Thoracic aorta (tissue), 2 donors: ENCODE results near the gene EHD2. TPM values are rescaled to one million over a fixed set of nuclear protein-coding genes. Genes with fewer than 3 reads are reported as not detected.
"Not testable (repeated sequence)": the region's sequence is repeated elsewhere in the genome, so short reads cannot be mapped to it uniquely, and the experiment has no call there.

Experiments used
- ATAC-seq: fragments of 150-250 bp; one replicate; pipeline ENCODE4 v1.8.0; 2017; ENCODE audit warnings: low read depth; ENCODE audit not compliant: insufficient number of reproducible peaks, low FRiP score
- DNase-seq: peaks from one replicate; pipeline ENCODE4 v3.0.0-alpha.2; 2020; ENCODE audit warnings: low spot score
- H3K27ac ChIP-seq, 2 donors: fragments of 200-600 bp; sonication (generic); 1 replicate in 1 of 2; 2 replicates in 1 of 2; pipeline ENCODE4 v1.5.1; 2016; ENCODE audit warnings: mild to moderate bottlenecking in 2 of 2, moderate library complexity in 2 of 2
- H3K27me3 ChIP-seq: fragments of 200-600 bp; sonication (generic); replicated peaks from 2 replicates; pipeline ENCODE4 v1.6.0; 2016; ENCODE audit warnings: mild to moderate bottlenecking; ENCODE audit not compliant: insufficient read depth
- H3K36me3 ChIP-seq: fragments of 200-600 bp; sonication (generic); one replicate; pipeline ENCODE4 v1.5.1; 2016
- H3K4me1 ChIP-seq, 2 donors: fragments of 200-600 bp; sonication (generic); 1 replicate in 1 of 2; 2 replicates in 1 of 2; pipeline versions ENCODE4 v1.5.1 to v1.6.0; 2016; ENCODE audit warnings: low read depth in 2 of 2, mild to moderate bottlenecking in 1 of 2; ENCODE audit not compliant: control insufficient read depth in 1 of 2
- H3K4me3 ChIP-seq: fragments of 200-600 bp; sonication (generic); 2 replicates; pipeline ENCODE4 v1.5.1; 2016; ENCODE audit warnings: mild to moderate bottlenecking
- H3K9me3 ChIP-seq: fragments of 200-600 bp; sonication (generic); 2 replicates; pipeline ENCODE4 v1.5.1; 2016
- total RNA-seq, 2 donors: library from RNA; depleted of rRNA; stranded (reverse); fragments of >200 nt; gene quantifications; one replicate each; pipeline versions ENCODE4 v1.1.0 to v1.2.3, GENCODE V29; 2016
- TF ChIP-seq, protein P1 (sequence below): fragments of 200-600 bp; sonication (generic); IDR thresholded peaks from one replicate; pipeline ENCODE4 v1.5.1; 2019; ENCODE audit warnings: antibody characterized with exemption

Gene EHD2
- total RNA-seq, 2 donors from 2014 or later: 141 to 195 TPM

DNA sequence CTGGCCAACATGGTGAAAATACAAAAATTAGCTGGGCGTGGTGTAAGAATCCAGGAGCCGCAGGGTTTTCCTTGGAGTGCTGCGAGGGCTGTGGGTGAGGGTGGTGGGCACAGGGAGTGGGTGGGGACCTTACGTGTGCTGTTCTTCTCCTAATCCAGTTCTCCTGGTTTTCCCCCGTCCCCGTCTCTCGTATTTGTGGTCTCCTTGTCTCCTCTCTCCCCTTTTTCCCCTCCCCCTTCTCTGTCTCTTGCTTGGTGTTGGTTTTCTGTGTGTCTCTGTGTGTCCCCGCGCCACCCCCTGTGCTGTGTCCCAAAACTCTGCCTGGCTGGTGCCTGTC lies 67.0 kb downstream of the EHD2 start:
- peak overlapping the region; percentile 98 for H3K27ac ChIP-seq
- peaks cover 22 to 41% of the 10 kb centered on the region in 2 donors for H3K4me1 ChIP-seq
- H3K27me3 ChIP-seq: no peaks in the 10 kb centered on the region
- peaks cover 30% of the 10 kb centered on the region for H3K36me3 ChIP-seq
- H3K9me3 ChIP-seq: no peaks in the 10 kb centered on the region
- TF ChIP-seq, protein P1, sequence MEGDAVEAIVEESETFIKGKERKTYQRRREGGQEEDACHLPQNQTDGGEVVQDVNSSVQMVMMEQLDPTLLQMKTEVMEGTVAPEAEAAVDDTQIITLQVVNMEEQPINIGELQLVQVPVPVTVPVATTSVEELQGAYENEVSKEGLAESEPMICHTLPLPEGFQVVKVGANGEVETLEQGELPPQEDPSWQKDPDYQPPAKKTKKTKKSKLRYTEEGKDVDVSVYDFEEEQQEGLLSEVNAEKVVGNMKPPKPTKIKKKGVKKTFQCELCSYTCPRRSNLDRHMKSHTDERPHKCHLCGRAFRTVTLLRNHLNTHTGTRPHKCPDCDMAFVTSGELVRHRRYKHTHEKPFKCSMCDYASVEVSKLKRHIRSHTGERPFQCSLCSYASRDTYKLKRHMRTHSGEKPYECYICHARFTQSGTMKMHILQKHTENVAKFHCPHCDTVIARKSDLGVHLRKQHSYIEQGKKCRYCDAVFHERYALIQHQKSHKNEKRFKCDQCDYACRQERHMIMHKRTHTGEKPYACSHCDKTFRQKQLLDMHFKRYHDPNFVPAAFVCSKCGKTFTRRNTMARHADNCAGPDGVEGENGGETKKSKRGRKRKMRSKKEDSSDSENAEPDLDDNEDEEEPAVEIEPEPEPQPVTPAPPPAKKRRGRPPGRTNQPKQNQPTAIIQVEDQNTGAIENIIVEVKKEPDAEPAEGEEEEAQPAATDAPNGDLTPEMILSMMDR: no peak
- H3K4me3 ChIP-seq: peak overlapping the region; percentile 89
- DNase-seq (no peak), ATAC-seq (no peak)

DNA sequence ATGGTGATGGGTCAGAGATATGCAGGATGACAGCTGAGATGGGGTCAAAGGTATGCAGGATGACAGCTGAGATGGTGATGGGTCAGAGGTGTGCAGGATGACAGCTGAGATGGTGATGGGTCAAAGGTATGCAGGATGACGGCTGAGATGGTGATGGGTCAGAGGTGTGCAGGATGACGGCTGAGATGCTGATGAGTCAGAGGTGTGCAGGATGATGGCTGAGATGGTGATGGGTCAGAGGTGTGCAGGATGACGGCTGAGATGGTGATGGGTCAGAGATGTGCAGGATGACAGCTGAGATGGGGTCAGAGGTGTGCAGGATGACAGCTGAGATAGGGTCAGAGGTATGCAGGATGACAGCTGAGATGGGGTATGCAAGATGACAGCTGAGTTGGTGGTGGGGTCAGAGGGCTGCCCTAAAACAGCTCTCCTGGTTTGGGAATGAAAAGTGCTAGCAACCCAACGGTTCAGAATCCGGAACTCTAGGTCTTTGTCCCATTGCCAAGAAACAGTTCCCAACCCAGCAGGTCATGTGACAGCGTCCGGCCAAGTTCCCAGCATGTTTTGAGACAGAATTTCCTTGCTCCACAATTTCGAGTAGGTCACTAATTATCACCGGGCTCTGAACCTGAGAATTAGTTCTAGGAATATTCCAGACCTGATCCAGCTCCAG lies 68.5 kb downstream of the EHD2 start:
- H3K9me3 ChIP-seq: no peaks in the 10 kb centered on the region
- peaks cover 24 to 47% of the 10 kb centered on the region in 2 donors for H3K4me1 ChIP-seq
- H3K27ac ChIP-seq: peak overlapping the region in 1 of 2 donors; percentile 34
- peak overlapping the region; percentile 42 for H3K4me3 ChIP-seq
- H3K36me3 ChIP-seq: peaks cover 39% of the 10 kb centered on the region
- TF ChIP-seq, protein P1: no peak
- H3K27me3 ChIP-seq: no peaks in the 10 kb centered on the region
- ATAC-seq (no peak), DNase-seq (no peak)

DNA sequence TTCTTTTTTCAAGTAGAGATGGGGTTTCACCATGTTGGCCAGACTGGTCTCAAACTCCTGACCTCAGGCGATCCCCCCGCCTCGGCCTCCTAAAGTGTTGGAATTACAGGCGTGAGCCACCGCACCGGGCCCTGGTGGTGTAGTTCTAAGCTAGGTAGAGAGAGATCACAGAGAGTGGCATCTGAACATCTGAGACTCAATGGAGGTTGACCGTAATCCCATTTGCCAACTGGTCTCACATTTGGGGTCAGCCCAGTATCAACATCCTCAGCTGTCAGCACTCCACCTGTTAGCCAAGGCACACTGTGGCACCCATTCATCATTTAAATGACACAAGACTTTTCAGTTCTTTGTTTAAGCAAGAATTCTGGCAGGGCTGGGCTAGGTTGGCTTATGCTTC lies 73.3 kb downstream of the EHD2 start:
- H3K36me3 ChIP-seq: peaks cover 39% of the 10 kb centered on the region
- TF ChIP-seq, protein P1: no peak
- no peak for ATAC-seq
- H3K27ac ChIP-seq: peak overlapping the region in 1 of 2 donors; percentile 43
- H3K9me3 ChIP-seq: no peaks in the 10 kb centered on the region
- no peak overlapping the region for H3K4me3 ChIP-seq
- H3K4me1 ChIP-seq: peaks cover 19 to 34% of the 10 kb centered on the region in 2 donors
- no peak for DNase-seq
- no peaks in the 10 kb centered on the region for H3K27me3 ChIP-seq

DNA sequence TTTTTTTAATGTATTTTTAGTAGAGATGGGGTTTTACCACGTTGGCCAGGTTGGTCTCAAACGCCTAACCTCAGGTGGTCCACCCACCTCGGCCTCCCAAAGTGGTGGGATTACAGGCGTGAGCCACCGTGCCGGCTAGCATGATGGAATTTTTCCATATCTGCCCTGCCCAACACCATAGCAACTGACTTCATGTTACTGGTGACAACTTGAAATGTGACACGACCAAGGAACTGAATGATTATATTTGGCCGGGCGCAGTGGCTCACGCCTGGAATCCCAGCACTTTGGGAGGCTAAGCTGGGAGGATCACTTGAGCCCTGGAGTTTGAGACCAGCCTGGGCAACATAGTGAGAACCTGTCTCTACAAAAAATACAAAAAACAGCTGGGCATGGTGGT lies 74.1 kb downstream of the EHD2 start:
- not testable (repeated sequence) for H3K9me3 ChIP-seq, DNase-seq
- peaks cover 35% of the 10 kb centered on the region for H3K36me3 ChIP-seq

DNA sequence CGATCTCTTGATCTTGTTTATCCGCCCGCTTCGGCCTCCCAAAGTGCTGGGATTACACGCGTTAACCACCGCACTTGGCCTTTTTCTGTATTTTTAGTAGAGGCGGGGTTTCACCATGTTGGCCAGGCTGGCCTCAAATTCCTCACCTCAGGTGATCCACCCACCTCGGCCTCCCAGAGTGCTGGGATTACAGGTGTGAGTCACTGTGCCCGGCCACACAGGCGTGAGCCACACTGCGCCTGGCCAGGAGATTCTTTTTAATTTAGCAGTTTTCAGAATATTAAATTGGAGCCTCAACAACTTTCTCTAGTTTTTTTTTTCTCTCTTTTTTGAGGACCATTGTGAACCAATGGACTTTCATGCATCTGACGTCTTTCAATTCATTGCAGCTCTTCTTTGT lies 76.6 kb downstream of the EHD2 start:
- DNase-seq, H3K9me3 ChIP-seq, H3K27me3 ChIP-seq, ATAC-seq, H3K27ac ChIP-seq, H3K4me3 ChIP-seq: not testable (repeated sequence)
- peaks cover 12% of the 10 kb centered on the region for H3K36me3 ChIP-seq
- H3K4me1 ChIP-seq: peaks cover 10 to 19% of the 10 kb centered on the region in 2 donors

More for the DNA sequence above, 74.1 kb downstream of the EHD2 start:
- H3K4me3 ChIP-seq, ATAC-seq, H3K27me3 ChIP-seq: not testable (repeated sequence)
- peak overlapping the region in 1 of 2 donors; percentile 43 for H3K27ac ChIP-seq
- H3K4me1 ChIP-seq: peaks cover 12 to 27% of the 10 kb centered on the region in 2 donors

DNA sequence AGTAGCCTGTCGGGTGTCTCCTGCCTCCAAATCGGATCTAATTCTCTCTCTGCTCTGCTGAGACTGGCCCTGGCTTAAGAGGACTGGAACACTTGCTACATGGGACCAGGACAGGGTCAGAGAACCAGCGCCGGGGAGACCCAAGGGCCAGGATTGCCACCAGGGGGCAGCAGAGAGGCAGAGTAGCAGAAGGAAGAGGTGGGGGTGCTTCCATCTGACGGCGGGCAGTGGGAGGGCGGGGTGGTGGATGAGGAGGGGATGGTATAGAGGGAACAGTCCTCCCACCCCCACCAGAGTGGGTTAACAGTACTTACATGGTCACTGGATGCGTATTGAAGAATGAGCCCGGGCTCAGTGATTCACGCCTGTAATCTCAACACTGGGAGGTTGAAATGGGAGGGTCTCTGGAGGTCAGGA lies 77.2 kb downstream of the EHD2 start:
- ATAC-seq: no peak
- H3K27me3 ChIP-seq: no peaks in the 10 kb centered on the region
- no peak overlapping the region for H3K27ac ChIP-seq
- peaks cover 6% of the 10 kb centered on the region for H3K36me3 ChIP-seq
- H3K4me3 ChIP-seq: no peak overlapping the region
- DNase-seq: peak; percentile 50
- TF ChIP-seq, protein P1: peak; percentile 83
- peaks cover 10 to 19% of the 10 kb centered on the region in 2 donors for H3K4me1 ChIP-seq
- H3K9me3 ChIP-seq: peaks cover 5% of the 10 kb centered on the region
